ENCODE results near the gene NTMT2. TPM values are rescaled to one million over a fixed set of nuclear protein-coding genes. Genes with fewer than 3 reads are reported as not detected.

NTMT2 gene
- total RNA-seq, 3 donors from 2014 or later (not counting 1 experiment from before 2014, with no cell fraction given), result not detected

DNA sequence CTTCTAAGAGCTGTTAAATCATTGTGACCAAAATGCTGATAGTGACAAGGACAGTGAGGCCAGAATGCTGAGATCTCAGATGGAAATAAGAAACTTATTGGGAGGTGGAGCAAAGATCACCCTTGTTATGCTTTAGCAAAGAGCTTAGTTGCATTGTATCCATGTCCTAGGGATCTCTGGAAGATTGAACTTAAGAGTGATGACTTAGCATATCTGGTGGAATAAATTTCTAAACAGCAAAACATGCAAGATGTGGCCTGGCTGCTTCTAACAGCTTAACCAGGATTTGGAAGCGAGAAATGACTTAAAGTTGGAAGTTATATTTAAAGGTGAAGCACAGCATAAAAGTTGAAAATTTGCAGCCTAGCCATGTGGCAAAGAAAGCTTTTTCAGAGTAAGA is 7.7 kb downstream of the NTMT2 start:
- intact Hi-C loops (cut with micrococcal nuclease), result no loop called here
- no peak overlapping the region for H3K4me3 ChIP-seq (ENCODE audit: low read length)
- Mint-ChIP-seq H3K36me3 (no peaks in the 10 kb centered on the region), H3K27ac (no peak overlapping the region), H3K4me1 (no peaks in the 10 kb centered on the region), H3K4me3 (no peak overlapping the region), H3K9me3 (peaks cover 3 to 5% of the 10 kb centered on the region in 2 donors), H3K27me3 (ENCODE audit: low read depth in 2 of 2) (peaks cover 14 to 27% of the 10 kb centered on the region in 2 donors)
- H3K36me3 ChIP-seq (ENCODE audit: control insufficient read depth, insufficient read depth, low read length), result no peaks in the 10 kb centered on the region
- no peak for ATAC-seq
- no peaks in the 10 kb centered on the region for H3K27me3 ChIP-seq (ENCODE audit: control insufficient read depth, insufficient read depth, low read length)
- TF ChIP-seq, protein P1, sequence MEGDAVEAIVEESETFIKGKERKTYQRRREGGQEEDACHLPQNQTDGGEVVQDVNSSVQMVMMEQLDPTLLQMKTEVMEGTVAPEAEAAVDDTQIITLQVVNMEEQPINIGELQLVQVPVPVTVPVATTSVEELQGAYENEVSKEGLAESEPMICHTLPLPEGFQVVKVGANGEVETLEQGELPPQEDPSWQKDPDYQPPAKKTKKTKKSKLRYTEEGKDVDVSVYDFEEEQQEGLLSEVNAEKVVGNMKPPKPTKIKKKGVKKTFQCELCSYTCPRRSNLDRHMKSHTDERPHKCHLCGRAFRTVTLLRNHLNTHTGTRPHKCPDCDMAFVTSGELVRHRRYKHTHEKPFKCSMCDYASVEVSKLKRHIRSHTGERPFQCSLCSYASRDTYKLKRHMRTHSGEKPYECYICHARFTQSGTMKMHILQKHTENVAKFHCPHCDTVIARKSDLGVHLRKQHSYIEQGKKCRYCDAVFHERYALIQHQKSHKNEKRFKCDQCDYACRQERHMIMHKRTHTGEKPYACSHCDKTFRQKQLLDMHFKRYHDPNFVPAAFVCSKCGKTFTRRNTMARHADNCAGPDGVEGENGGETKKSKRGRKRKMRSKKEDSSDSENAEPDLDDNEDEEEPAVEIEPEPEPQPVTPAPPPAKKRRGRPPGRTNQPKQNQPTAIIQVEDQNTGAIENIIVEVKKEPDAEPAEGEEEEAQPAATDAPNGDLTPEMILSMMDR (IDR thresholded peaks at IDR 0.05), result no peak
- WGBS (ENCODE audit: insufficient coverage), result 81% methylated on average over 1 of the region's 1 CpG
- DNase-seq, result no peak
- H3K9me3 ChIP-seq (ENCODE audit: control insufficient read depth, insufficient read depth, low read length), result peaks cover 5% of the 10 kb centered on the region
- no peak overlapping the region for H3K27ac ChIP-seq (ENCODE audit: low read length)
- no peaks in the 10 kb centered on the region for H3K4me1 ChIP-seq (ENCODE audit: control insufficient read depth, insufficient read depth, low read length)

- DNase-seq (no peak), ATAC-seq (no peak)
- Histone ChIP-seq H3K4me1 (ENCODE audit: control insufficient read depth, insufficient read depth, low read length) (no peaks in the 10 kb centered on the region), H3K36me3 (ENCODE audit: control insufficient read depth, insufficient read depth, low read length) (no peaks in the 10 kb centered on the region), H3K9me3 (ENCODE audit: control insufficient read depth, insufficient read depth, low read length) (peaks cover 5% of the 10 kb centered on the region), H3K4me3 (ENCODE audit: low read length) (no peak overlapping the region), H3K27me3 (ENCODE audit: control insufficient read depth, insufficient read depth, low read length) (no peaks in the 10 kb centered on the region), H3K27ac (ENCODE audit: low read length) (no peak overlapping the region)
- intact Hi-C loops (cut with micrococcal nuclease), result no loop called here
- WGBS (ENCODE audit: insufficient coverage), result 78% methylated on average over 1 of the region's 1 CpG
- no peaks in the 10 kb centered on the region for H3K4me1 Mint-ChIP-seq
- peaks cover 12 to 21% of the 10 kb centered on the region in 2 donors for H3K27me3 Mint-ChIP-seq (ENCODE audit: low read depth in 2 of 2)
- H3K4me3 Mint-ChIP-seq, result no peak overlapping the region
- TF ChIP-seq, protein P1 (IDR thresholded peaks at IDR 0.05), result no peak
- no peak overlapping the region for H3K27ac Mint-ChIP-seq
- H3K9me3 Mint-ChIP-seq, result peaks cover 5 to 6% of the 10 kb centered on the region in 2 donors
- H3K36me3 Mint-ChIP-seq, result no peaks in the 10 kb centered on the region
These were observed 9.3 kb downstream of the NTMT2 start for GRCh38 chr1:170155055-170155454.

- Histone ChIP-seq H3K4me1 (ENCODE audit: control insufficient read depth, insufficient read depth, low read length) (no peaks in the 10 kb centered on the region), H3K27ac (ENCODE audit: low read length) (no peak overlapping the region), H3K36me3 (ENCODE audit: control insufficient read depth, insufficient read depth, low read length) (no peaks in the 10 kb centered on the region), H3K27me3 (ENCODE audit: control insufficient read depth, insufficient read depth, low read length) (no peaks in the 10 kb centered on the region), H3K4me3 (ENCODE audit: low read length) (no peak overlapping the region), H3K9me3 (ENCODE audit: control insufficient read depth, insufficient read depth, low read length) (peaks cover 5% of the 10 kb centered on the region)
- Mint-ChIP-seq H3K27ac (no peak overlapping the region), H3K4me1 (no peaks in the 10 kb centered on the region), H3K27me3 (ENCODE audit: low read depth in 2 of 2) (peaks cover 10 to 15% of the 10 kb centered on the region in 2 donors), H3K36me3 (no peaks in the 10 kb centered on the region), H3K4me3 (no peak overlapping the region), H3K9me3 (peaks cover 5 to 6% of the 10 kb centered on the region in 2 donors)
- DNase-seq (no peak), ATAC-seq (no peak)
- TF ChIP-seq, protein P1 (IDR thresholded peaks at IDR 0.05), result no peak
- intact Hi-C loops (cut with micrococcal nuclease), result no loop called here
- 90% methylated on average over 1 of the region's 2 CpGs for WGBS (ENCODE audit: insufficient coverage)
These were observed 10.8 kb downstream of the NTMT2 start for GRCh38 chr1:170156594-170156993.

GRCh38 chr1:170157820-170158219 is 12.1 kb downstream of the NTMT2 start:
- Histone ChIP-seq H3K9me3 (ENCODE audit: control insufficient read depth, insufficient read depth, low read length) (peaks cover 5% of the 10 kb centered on the region), H3K36me3 (ENCODE audit: control insufficient read depth, insufficient read depth, low read length) (no peaks in the 10 kb centered on the region), H3K4me1 (ENCODE audit: control insufficient read depth, insufficient read depth, low read length) (no peaks in the 10 kb centered on the region), H3K27me3 (ENCODE audit: control insufficient read depth, insufficient read depth, low read length) (no peaks in the 10 kb centered on the region), H3K4me3 (ENCODE audit: low read length) (no peak overlapping the region), H3K27ac (ENCODE audit: low read length) (no peak overlapping the region)
- Mint-ChIP-seq H3K36me3 (no peaks in the 10 kb centered on the region), H3K27me3 (ENCODE audit: low read depth in 2 of 2) (peaks cover 8 to 10% of the 10 kb centered on the region in 2 donors), H3K4me1 (no peaks in the 10 kb centered on the region), H3K27ac (no peak overlapping the region), H3K4me3 (no peak overlapping the region), H3K9me3 (peaks cover 5 to 6% of the 10 kb centered on the region in 2 donors)
- 100% methylated on average over 2 of the region's 2 CpGs for WGBS (ENCODE audit: insufficient coverage)
- TF ChIP-seq, protein P1 (IDR thresholded peaks at IDR 0.05), result no peak
- DNase-seq, result no peak
- no peak for ATAC-seq
- intact Hi-C loops (cut with micrococcal nuclease), result no loop called here
